PC-9 (cell line): ENCODE data around the gene L3HYPDH.

ENCODE experiments used
- EZH2 ChIP-seq: fragments of 200-600 bp; sonication (generic); IDR thresholded peaks from 2 replicates; pipeline ENCODE4 v1.8.0; 2017; ENCODE audit warnings: antibody characterized with exemption, low read depth
- TF ChIP-seq, protein P1 (sequence below): fragments of 200-600 bp; sonication (generic); conservative IDR thresholded peaks from 2 replicates; pipeline ENCODE4 v1.6.1; 2017; ENCODE audit warnings: mixed run types, antibody characterized with exemption, mild to moderate bottlenecking, moderate library complexity

DNA sequence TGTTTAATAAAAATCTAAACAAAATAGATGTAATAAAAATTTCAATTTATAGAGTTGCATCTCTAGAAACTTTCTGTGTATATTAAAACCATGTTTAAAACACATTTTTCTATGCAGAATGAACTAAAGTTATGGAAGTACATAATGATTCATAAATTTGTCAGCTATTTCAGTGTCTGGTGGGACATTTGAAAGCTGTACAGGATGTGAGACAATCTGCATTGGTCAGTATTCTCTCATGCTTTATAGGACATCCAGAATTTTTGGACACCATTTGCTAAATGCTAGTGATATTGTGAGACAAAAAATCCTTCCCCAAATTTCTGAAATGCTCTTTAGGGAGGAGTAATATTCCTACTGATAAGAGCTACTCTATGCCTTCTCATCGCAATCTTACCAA lies 32.4 kb downstream of the L3HYPDH start:
- TF ChIP-seq, protein P1, sequence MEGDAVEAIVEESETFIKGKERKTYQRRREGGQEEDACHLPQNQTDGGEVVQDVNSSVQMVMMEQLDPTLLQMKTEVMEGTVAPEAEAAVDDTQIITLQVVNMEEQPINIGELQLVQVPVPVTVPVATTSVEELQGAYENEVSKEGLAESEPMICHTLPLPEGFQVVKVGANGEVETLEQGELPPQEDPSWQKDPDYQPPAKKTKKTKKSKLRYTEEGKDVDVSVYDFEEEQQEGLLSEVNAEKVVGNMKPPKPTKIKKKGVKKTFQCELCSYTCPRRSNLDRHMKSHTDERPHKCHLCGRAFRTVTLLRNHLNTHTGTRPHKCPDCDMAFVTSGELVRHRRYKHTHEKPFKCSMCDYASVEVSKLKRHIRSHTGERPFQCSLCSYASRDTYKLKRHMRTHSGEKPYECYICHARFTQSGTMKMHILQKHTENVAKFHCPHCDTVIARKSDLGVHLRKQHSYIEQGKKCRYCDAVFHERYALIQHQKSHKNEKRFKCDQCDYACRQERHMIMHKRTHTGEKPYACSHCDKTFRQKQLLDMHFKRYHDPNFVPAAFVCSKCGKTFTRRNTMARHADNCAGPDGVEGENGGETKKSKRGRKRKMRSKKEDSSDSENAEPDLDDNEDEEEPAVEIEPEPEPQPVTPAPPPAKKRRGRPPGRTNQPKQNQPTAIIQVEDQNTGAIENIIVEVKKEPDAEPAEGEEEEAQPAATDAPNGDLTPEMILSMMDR, result no peak
- TF ChIP-seq EZH2, result no peak
